CD4-positive, alpha-beta T cell (primary cell): ENCODE data around the gene PTTG1IP. TPM values are rescaled to one million over a fixed set of nuclear protein-coding genes. Genes with fewer than 3 reads are reported as not detected.
A peak's percentile ranks its signal among the peaks of the same experiment; 100 is the strongest.

Experiments
- ATAC-seq: fragments of 200-7000 bp; cut with Tn5 transposase; one replicate; pipeline ENCODE4 v1.10.0; 2022; ENCODE audit warnings: mild to moderate bottlenecking; ENCODE audit not compliant: poor library complexity
- CTCF ChIA-PET: fragments of 350-600 bp; sonication (Branson Sonifier 250); formaldehyde crosslinking; loops from one replicate; lab custom pipeline; 2021; ENCODE audit warnings: antibody characterized with exemption, inconsistent platforms; lab: Charles Lee
- POLR2A ChIA-PET: fragments of 350-600 bp; sonication (Branson Sonifier 250); formaldehyde crosslinking; loops from one replicate; lab custom pipeline; 2021; ENCODE audit warnings: antibody characterized with exemption, inconsistent platforms; lab: Charles Lee
- DNase-seq, 14 experiments: peaks; one replicate each; pipeline ENCODE4 v3.0.0-alpha.2; 2013 to 2020; ENCODE audit warnings: mixed read lengths in 2 of 14
- H3K27ac ChIP-seq, 2 donors: one replicate each; pipeline versions ENCODE4 v1.5.1 to v1.7.0; 2013; ENCODE audit warnings: low read length in 2 of 2, low read depth in 1 of 2, mild to moderate bottlenecking in 1 of 2
- H3K27me3 ChIP-seq, 2 experiments: 1 replicate in 1 of 2; 2 replicates in 1 of 2; pipeline versions ENCODE4 v1.6.1 to v1.7.0; 2013; ENCODE audit warnings: low read length in 2 of 2, control low read depth in 1 of 2, mild to moderate bottlenecking in 1 of 2, moderate library complexity in 1 of 2; ENCODE audit not compliant: insufficient read depth in 2 of 2, control insufficient read depth in 1 of 2
- H3K36me3 ChIP-seq: one replicate; pipeline ENCODE4 v1.6.1; 2013; ENCODE audit warnings: low read length, control low read depth; ENCODE audit not compliant: insufficient read depth
- H3K4me1 ChIP-seq: one replicate; pipeline ENCODE4 v1.6.1; 2013; ENCODE audit warnings: low read length, control low read depth; ENCODE audit not compliant: insufficient read depth
- H3K4me3 ChIP-seq: one replicate; pipeline ENCODE4 v1.5.1; 2013; ENCODE audit warnings: mild to moderate bottlenecking, low read length, moderate library complexity
- H3K9me3 ChIP-seq, 2 experiments: 1 replicate in 1 of 2; 2 replicates in 1 of 2; pipeline versions ENCODE4 v1.6.1 to v1.7.0; 2013; ENCODE audit warnings: low read length in 2 of 2, mild to moderate bottlenecking in 2 of 2, control low read depth in 1 of 2, moderate library complexity in 1 of 2; ENCODE audit not compliant: control insufficient read depth in 1 of 2, insufficient read depth in 1 of 2
- H3K27ac Mint-ChIP-seq: one replicate; pipeline ENCODE4 v1.8.0; 2020; ENCODE audit warnings: mixed read lengths
- H3K27me3 Mint-ChIP-seq: one replicate; pipeline ENCODE4 v1.8.0; 2021; ENCODE audit warnings: mixed read lengths
- H3K36me3 Mint-ChIP-seq: one replicate; pipeline ENCODE4 v1.8.0; 2021; ENCODE audit warnings: low read depth, mixed read lengths
- H3K4me1 Mint-ChIP-seq: one replicate; pipeline ENCODE4 v1.8.0; 2021; ENCODE audit warnings: low read depth, mixed read lengths
- H3K4me3 Mint-ChIP-seq: one replicate; pipeline ENCODE4 v1.8.0; 2020; ENCODE audit warnings: mild to moderate bottlenecking, mixed read lengths
- H3K9me3 Mint-ChIP-seq: one replicate; pipeline ENCODE4 v1.8.0; 2020; ENCODE audit warnings: mixed read lengths
- intact Hi-C, 2 experiments: fragments of 100-400 bp; cut with DNase I in 1 of 2; cut with micrococcal nuclease in 1 of 2; formaldehyde crosslinking; loops; one replicate each; pipeline versions ENCODE4 v1.15.1 to v1.9.0; 2023 to 2025; cut with DNase I, micrococcal nuclease
- total RNA-seq, 174 experiments: library from RNA in 2 of 174; stranded (reverse) in 2 of 174; gene quantifications; one replicate each; pipeline ENCODE4 v1.2.3 and lab custom pipeline; 2021 to 2026
- TF ChIP-seq, protein P1 (sequence below): fragments of 200-600 bp; IDR thresholded peaks from one replicate; pipeline ENCODE4 v1.8.0; 2022; ENCODE audit warnings: antibody characterized with exemption, mild to moderate bottlenecking

Gene PTTG1IP
- total RNA-seq, 2 experiments from 2014 or later: 99.0 to 99.5 TPM

DNA sequence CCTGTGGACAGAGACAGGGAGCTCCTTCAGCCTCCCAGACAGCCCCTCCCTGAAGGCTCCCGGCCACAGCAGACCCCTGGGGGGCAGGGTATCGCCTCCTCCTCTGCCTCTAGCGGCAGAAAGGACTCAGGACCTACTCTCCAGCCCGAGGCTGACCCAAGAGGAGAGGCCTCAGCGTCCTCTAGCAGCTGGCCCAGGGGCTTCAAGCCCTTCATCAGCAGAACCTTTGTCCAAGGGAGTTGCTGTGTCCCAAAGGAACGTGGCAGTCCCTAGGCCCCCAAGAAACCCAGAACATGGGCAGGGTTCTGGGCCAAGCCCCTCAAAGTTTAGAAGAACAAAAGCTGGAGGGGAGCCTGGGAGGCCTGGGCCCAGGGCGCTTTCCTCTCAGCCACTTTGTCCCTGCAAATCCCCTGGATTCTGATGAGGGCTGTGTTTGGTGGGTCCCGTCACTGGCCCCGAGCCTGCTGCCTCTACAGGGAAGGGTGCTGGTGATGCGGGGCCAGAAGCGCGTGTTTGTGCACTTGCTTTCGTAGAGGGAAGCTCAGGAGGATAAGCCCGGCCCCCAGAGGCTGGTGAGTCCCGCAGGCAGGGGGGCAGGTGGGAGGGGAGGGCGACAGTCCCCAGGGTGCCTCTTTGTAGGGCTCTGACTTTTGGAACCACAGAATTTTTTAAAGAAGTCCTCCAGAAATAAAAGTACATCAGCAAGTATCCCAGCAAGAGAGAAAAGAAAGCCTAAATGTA is 33.9 kb upstream of the PTTG1IP start:
- H3K27ac Mint-ChIP-seq: peak overlapping the region; percentile 88
- intact Hi-C loops: no loop called here
- H3K27me3 ChIP-seq: no peaks in the 10 kb centered on the region
- H3K36me3 Mint-ChIP-seq: peaks cover 70% of the 10 kb centered on the region
- H3K4me1 ChIP-seq: peaks cover 80% of the 10 kb centered on the region
- peak overlapping the region; percentile 49 to 52 for H3K27ac ChIP-seq
- H3K9me3 ChIP-seq: no peaks in the 10 kb centered on the region
- H3K27me3 Mint-ChIP-seq: no peaks in the 10 kb centered on the region
- no peak overlapping the region for H3K4me3 Mint-ChIP-seq
- no peak for DNase-seq
- ChIA-PET POLR2A (interaction anchor here (1.4 to 3.4 kb wide), 7 partner anchors 9 to 34 kb away, joined by 4 to 19 read pairs (median 4); partner anchors contain the start of genes ITGB2 and PTTG1IP), CTCF (interaction anchor here (1.5 to 1.8 kb wide), 2 partner anchors 12 to 15 kb away, joined by 3 to 4 read pairs; no protein-coding TSS in a partner anchor)
- TF ChIP-seq, protein P1, sequence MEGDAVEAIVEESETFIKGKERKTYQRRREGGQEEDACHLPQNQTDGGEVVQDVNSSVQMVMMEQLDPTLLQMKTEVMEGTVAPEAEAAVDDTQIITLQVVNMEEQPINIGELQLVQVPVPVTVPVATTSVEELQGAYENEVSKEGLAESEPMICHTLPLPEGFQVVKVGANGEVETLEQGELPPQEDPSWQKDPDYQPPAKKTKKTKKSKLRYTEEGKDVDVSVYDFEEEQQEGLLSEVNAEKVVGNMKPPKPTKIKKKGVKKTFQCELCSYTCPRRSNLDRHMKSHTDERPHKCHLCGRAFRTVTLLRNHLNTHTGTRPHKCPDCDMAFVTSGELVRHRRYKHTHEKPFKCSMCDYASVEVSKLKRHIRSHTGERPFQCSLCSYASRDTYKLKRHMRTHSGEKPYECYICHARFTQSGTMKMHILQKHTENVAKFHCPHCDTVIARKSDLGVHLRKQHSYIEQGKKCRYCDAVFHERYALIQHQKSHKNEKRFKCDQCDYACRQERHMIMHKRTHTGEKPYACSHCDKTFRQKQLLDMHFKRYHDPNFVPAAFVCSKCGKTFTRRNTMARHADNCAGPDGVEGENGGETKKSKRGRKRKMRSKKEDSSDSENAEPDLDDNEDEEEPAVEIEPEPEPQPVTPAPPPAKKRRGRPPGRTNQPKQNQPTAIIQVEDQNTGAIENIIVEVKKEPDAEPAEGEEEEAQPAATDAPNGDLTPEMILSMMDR: no peak
- no peaks in the 10 kb centered on the region for H3K9me3 Mint-ChIP-seq
- no peak overlapping the region for H3K4me3 ChIP-seq
- peaks cover 83% of the 10 kb centered on the region for H3K36me3 ChIP-seq
- no peak for ATAC-seq
- H3K4me1 Mint-ChIP-seq: peaks cover 49% of the 10 kb centered on the region

DNA sequence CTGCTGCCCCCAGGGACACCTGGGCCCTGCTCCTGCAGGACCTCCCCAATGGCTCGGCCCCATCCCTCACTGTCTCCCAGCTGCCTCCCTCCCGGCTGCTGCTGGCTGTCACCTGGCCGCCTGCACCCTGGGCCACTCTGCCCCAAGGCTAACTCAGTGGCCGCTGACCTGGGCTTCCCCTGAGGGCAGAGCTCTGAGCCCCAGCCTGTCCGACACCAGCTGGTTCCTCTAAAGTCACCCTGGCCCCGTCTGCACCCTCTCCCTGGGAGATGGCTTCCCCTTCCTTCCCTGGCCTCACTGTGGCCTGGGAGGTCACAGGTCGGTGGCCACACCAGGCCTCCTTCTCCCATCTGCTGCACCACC is 32.2 kb upstream of the PTTG1IP start:
- ChIA-PET POLR2A (interaction anchor here (1.3 to 3.4 kb wide), 2 partner anchors 15 to 22 kb away, joined by 4 to 19 read pairs; partner anchors contain the start of gene ITGB2), CTCF (no interaction called here)
- H3K9me3 Mint-ChIP-seq: no peaks in the 10 kb centered on the region
- TF ChIP-seq, protein P1: no peak
- H3K9me3 ChIP-seq: no peaks in the 10 kb centered on the region
- no peak overlapping the region for H3K4me3 ChIP-seq
- H3K4me1 Mint-ChIP-seq: peaks cover 34% of the 10 kb centered on the region
- intact Hi-C loops: no loop called here
- DNase-seq (no peak), ATAC-seq (no peak)
- H3K27me3 ChIP-seq: no peaks in the 10 kb centered on the region
- H3K4me1 ChIP-seq: peaks cover 63% of the 10 kb centered on the region
- H3K27ac Mint-ChIP-seq: no peak overlapping the region
- no peaks in the 10 kb centered on the region for H3K27me3 Mint-ChIP-seq
- peaks cover 96% of the 10 kb centered on the region for H3K36me3 ChIP-seq
- H3K4me3 Mint-ChIP-seq: no peak overlapping the region
- peaks cover 74% of the 10 kb centered on the region for H3K36me3 Mint-ChIP-seq
- peak overlapping the region in 1 of 2 donors; percentile 52 for H3K27ac ChIP-seq

DNA sequence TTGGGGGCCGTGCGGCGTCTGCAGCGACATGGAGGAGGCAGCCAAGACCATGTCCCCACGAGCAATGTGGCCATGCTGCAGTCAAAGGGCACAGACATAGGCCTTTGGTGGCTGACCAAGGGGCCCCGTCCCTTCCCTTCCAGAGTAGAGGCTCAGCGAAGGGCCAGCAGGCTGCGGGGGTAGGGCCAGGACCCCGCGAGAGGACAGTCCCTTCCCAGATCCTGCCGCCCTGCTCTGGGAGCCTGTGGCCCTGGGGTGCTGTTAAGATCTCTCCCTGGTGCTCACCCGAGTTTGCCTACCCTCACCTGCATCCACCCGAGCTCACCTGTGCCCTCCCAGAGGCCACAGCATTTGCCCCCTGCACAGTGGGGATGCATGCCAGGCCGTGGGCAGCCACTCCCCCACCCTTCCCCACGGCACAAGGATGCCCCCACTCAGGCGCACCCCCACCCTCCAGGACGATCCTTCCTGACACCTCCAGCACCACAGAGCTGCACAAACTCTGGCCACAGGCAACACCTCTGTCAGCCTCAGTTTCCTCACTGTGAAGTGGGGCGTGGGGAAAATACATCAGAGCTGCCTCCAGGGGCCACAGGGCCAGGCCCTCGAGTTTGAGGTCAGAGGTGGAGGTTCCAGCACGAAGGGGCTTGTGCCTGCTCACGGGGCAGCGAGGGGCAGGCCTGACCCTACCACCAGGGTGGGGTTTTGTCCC is 31.7 kb upstream of the PTTG1IP start:
- POLR2A ChIA-PET: interaction anchor here (1.3 to 3.4 kb wide), 2 partner anchors 16 to 22 kb away, joined by 4 to 19 read pairs; partner anchors contain the start of gene ITGB2
- TF ChIP-seq, protein P1: no peak
- no peak for DNase-seq
- H3K4me3 ChIP-seq: no peak overlapping the region
- H3K36me3 ChIP-seq: peaks cover 96% of the 10 kb centered on the region
- H3K4me3 Mint-ChIP-seq: no peak overlapping the region
- no peaks in the 10 kb centered on the region for H3K27me3 ChIP-seq
- peak overlapping the region; percentile 42 for H3K27ac Mint-ChIP-seq
- no peaks in the 10 kb centered on the region for H3K27me3 Mint-ChIP-seq
- no peaks in the 10 kb centered on the region for H3K9me3 ChIP-seq
- H3K27ac ChIP-seq: peak overlapping the region in 1 of 2 donors; percentile 52
- H3K9me3 Mint-ChIP-seq: no peaks in the 10 kb centered on the region
- no peak for ATAC-seq
- peaks cover 58% of the 10 kb centered on the region for H3K4me1 ChIP-seq
- intact Hi-C loops: no loop called here
- peaks cover 80% of the 10 kb centered on the region for H3K36me3 Mint-ChIP-seq
- H3K4me1 Mint-ChIP-seq: peaks cover 34% of the 10 kb centered on the region
- CTCF ChIA-PET: no interaction called here
